Measurements from ENCODE around the gene PPM1H.
"Not testable (repeated sequence)": the region's sequence is repeated elsewhere in the genome, so short reads cannot be mapped to it uniquely, and the experiment has no call there.

The PPM1H gene

DNA sequence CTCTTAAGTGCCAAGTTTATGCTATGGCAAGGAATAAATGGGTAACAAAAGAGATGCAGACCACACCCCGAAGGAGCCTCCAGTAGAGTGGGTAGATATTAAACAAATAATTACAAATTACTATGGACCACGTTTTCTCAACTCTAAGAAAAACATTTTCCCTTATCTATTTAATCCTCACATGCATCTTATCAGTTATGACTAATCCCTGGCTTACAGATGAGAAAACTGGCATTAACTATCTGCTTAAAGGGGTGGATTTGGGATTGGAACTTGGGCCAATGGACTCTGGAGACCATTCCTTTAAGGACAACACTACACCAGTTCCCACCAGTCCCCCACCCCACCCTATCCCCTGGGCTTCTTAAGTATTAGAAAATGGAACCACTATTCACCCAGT lies 26.3 kb downstream of the PPM1H start:
- no peak for DNase-seq (ENCODE audit: low spot score)

DNA sequence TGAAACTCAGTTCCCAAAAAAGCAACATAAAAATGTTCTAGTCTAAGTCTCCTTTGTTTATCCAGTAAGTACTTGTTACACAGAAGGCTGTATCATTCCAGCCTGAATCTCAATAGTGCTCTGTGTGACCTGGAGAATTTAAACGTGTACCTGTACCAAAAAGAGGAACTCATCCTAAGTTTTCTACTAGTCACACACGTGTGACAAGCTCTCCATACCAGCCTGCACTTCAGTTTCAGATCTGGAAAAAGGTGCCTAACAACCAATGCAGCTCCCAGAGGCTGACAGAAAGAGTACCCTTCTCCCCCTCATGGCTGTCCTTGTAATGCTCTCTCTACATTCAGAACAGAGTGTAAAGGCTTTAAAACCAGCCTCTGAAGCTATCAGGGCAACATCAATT lies 27.4 kb downstream of the PPM1H start:
- no peak for DNase-seq (ENCODE audit: low spot score)

DNA sequence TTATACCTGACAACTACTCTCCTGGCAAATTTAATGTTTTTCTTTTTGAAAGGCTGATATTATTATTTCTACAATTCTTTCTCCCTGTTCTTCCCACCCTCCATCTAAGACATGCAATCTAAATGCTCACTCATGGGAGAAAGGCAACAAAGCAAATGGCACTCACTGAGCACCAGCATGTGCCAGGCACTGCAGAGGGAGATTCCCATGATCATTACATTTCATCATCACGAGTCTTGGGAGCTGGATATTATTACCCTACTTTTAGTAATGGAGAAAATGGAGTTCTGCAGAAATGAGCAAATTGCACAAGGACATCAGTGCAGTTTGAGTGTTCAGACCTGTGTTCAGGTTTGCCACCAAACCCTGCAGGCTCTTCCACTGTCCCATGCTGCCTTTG lies 27.9 kb downstream of the PPM1H start:
- no peak for DNase-seq (ENCODE audit: low spot score)

DNA sequence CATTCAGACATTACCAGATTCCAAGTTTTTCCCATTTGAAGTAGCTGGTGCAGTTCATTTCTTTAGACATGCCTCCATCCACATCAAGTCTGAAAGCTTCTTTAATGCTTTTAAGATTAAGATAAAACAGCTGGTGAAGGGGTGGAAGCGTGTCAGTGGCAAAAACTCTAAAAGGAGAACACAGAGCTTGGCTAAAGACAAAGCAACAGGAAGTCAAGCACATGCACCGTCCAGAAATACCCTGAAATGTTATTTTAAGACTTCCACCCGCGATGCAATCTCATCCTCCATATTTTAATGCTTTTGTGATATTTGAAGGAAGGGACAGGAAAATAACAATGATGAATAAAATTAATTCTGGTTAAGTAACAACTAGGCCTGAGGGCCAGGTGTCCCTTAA lies 31.8 kb downstream of the PPM1H start:
- peak; percentile 12 for DNase-seq (ENCODE audit: low spot score)

DNA sequence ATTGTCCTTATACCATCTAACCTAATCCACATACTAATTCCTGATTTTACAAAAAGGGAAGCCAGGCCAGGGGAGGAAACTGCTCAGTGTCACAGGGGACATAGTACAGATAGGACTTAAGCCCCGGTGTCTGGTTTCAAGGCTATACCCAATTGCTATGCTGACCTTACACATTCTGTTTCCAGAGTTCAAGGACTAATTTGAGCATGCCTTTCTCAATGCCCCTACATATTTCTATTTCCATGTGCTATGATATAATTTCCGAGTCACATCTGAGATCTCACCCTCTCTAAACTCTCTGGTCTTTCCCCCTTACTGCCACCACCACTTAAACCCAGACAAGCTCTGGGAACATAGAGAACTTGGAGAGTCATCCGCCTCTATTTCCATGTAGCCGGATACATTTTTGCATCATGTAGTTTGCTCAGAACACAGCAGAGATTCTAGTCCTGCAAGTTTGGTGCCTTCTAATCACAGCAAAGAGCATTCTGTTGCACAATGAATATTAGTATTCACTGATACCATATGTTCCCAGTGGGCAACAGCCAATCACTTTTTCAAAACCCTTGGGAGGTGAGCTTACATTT lies 34.2 kb downstream of the PPM1H start:
- DNase-seq (ENCODE audit: low spot score): no peak

DNA sequence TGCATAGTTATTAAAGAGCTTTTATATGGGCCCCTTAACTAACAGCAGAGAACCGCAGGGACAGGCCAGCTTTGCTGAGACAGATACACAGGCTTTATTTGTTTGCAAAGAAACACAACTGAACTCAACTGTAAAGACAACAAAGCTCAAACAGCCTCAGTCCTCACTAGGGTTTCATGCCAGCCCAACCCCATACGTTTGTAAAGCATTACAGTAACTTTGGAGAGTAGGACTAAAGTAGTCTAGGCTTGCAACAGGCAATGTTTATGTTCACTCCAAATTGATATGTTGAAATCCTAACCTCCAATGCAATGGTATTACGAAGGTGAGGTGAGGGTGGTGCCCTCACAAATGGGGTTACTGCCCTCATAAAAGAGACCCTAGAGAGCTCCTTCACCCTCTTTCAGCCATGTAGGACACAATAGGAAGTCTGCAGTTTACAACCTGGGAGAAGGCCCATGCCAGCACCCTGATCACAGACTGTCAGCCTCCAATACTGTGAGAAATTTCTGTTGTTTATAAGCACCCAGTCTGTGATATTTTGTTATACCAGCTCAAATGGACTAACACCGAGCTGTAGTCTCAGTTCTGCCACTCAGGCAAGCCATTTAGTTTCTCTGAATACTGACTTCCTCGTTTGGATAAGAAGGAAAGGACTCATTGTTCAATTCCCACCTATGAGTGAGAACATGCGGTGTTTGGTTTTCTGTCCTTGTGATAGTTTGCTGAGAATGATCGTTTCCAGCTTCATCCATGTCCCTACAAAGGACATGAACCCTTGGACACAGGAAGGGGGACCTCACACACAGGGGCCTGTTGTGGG lies 35.2 kb downstream of the PPM1H start:
- DNase-seq (ENCODE audit: low spot score): no peak

DNA sequence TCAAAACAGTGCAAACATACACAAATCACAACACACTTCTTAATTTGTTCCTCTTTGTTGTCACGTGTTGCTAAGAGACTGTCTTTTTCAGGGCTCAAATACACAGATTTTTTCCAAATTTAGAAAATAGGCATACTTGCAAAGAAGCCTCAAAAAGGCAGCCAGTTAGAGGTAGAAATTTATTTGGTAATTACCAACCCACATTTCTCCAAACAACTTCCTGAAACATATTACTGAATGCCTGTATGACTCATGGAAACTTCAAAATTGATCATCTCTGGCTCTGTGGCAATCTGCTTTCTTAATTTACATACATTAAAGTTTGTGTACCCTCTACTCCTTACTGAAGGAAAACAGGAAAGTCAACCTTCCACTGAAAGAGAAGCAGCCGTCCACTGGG lies 36.4 kb downstream of the PPM1H start:
- peak; percentile 6 for DNase-seq (ENCODE audit: low spot score)

DNA sequence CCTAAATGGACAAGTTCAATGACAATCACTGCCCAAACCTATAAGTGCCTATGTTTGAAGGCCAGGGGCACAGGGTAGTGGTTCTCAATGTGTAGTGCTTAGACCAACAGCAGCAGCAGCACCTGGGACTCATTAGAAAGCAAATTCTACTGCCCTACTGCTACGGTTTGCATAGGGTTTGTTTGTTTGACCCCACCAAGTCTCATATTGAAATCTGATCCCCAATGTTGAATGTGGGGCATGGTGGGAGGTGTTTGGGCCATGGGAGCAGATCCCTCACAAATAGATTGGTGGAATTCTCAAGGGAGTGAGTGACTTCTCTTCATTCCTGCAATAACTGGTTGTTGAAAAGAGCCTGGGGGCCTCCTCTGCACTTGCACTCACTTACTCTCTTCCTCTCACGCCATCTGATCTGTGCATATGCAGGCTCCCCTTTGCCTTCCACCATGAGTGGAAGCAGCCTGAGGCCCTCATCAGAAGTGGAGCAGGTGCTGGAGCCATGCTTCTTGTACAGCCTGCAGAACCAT lies 39.5 kb downstream of the PPM1H start:
- DNase-seq (ENCODE audit: low spot score): no peak

DNA sequence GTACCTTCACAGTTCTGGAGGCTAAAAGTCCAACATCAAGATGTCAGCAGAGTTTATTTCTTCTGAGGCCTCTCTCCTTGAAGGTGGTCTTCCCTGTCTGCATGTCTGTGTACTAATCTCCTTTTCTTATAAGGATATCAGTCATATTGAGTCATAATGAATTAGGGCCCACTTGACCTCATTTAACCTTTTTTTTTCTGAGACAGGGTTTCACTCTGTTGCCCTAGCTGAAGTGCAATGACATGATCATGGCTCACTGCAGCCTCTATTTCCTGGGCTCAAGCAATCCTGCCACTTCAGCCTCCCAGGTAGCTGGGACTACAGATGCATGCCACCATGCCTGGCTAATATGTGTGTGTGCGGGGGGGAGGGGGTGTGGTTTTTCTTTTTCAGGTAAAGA lies 41.7 kb downstream of the PPM1H start:
- DNase-seq (ENCODE audit: low spot score): no peak

DNA sequence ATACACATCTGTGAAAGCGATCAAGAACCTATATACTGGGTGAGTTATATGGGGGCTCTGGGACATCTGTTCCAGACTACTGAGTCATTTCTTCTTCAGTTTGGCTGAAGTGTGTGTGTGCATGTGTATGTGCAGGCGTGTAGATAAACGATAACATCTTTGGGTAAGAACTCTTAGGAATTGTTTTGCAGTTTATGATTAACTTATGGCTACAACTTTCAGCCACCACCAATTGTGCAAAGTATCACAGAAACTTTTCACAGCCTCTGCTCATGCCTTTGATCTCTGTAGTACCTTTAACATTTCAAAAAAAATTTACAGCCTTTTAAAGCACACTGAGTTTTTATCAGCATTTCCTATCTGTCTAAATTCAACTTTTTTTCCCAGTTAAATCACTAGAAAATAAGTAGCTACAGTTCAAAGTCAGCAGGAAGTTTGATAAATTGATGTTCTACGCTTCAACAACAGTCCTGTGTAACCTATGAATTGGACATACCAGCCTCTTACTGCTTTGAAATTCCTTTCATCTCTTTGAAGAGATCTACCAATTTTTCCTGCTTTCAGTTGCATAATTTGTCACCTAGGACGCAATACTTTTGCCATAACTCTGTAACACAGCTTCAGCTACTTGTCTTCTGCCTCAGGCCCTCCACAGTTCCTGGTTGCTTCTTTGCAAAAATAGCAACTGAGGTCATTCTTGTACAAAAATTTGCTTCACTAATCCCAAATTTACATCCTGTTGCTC lies 43.0 kb downstream of the PPM1H start:
- DNase-seq (ENCODE audit: low spot score): no peak

DNA sequence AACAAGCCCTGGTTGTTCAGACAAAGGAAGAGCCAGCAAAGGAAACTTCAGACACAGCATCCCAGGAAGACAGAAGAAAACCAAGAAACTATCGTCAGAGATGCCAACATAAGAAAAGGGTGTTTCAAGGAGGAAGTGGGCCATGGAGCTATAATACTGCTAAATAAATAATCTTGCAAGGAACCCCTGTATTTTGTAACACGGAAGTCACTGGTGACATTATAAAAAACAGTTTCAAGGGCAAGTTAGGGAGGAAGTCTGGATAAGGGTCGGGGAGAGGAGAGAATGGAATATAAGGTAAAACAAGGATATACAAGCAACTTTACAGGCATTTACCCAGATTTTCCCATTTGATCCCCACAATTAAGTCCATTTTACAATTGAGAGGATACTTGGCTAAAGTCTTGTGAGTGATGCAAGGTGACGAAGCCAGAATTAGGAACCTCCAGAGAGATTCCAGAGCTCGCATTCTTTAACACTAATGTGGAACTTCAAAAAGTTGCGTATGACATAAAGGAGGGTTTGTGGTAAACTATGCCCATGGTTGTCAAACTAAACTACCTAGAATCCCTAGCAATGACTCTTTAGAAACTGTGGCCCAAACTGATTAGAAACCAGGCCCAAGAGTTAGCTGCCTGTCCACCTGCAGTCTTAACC lies 46.4 kb downstream of the PPM1H start:
- no peak for DNase-seq (ENCODE audit: low spot score)

DNA sequence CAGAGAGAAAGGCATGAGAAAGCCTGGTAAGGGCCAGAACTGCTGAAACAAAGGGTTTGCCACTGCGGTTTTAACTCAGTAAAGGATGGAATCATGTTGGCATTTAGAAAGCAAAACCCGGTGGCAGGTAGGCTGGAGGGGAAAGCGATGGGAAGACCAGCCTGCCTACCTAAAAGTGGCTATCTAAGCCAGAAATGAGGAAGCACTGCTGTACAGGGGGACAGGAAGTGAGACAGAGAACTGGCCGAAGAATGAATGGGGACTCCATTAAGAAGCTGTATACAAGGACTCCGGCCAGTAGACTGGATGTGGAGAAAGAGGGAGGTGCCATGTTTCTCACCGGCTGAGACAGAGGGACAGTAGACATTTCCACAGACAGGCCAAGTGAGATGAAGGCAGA lies 48.2 kb downstream of the PPM1H start:
- DNase-seq (ENCODE audit: low spot score): no peak

DNA sequence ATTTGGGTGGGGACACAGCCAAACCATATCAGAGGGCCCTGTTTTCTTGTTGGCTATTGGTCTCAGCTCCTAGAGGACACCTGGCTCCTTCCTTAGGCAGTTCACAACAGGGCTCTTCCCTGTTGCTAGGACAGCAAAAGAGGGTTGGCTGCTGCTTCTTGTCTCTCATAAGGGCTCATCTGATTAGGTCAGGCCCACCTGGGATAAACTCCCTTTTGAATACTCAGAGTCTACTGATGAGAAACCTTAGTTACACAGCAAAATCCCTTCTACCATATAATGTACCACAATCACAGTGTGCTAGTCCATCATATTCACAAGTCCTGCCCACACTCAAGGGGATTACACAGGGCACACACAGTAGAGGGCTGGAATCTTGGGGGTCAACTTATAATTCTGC lies 49.7 kb downstream of the PPM1H start:
- no peak for DNase-seq (ENCODE audit: low spot score)

DNA sequence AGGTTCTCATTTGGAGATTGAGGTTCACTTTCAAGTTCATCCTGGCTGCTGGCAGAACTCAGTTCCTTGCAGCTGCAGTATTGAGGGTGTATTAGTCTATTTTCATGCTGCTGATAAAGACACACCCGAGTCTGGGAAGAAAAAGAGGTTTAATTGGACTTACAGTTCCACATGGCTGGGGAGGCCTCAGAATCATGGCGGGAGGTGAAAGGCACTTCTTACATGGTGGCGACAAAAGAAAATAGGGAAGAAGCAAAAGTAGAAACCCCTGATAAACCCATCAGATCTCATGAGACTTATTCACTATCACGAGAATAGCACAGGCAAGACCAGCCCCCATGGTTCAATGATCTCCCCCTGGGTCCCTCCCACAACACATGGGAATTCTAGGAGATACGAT lies 50.1 kb downstream of the PPM1H start:
- DNase-seq (ENCODE audit: low spot score): not testable (repeated sequence)

DNA sequence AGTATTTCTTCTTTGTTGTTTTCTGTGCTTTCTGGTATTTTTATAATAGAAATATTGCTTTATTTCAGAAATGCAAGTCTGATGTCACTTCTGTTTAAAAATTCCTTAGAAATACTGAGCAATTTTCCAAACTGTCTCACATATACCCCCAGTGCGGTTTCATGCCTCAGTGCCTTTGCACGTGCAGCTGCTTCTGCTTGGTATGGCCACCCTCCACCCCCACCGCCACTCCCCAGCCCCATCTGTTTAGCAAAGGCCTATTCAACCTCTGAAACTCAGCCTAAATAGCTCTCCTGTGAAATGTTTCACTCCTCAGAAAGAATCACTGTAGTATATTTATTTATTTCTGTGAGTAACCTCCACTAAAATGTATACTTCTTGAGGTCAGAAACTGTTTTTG lies 52.3 kb downstream of the PPM1H start:
- DNase-seq (ENCODE audit: low spot score): no peak

DNA sequence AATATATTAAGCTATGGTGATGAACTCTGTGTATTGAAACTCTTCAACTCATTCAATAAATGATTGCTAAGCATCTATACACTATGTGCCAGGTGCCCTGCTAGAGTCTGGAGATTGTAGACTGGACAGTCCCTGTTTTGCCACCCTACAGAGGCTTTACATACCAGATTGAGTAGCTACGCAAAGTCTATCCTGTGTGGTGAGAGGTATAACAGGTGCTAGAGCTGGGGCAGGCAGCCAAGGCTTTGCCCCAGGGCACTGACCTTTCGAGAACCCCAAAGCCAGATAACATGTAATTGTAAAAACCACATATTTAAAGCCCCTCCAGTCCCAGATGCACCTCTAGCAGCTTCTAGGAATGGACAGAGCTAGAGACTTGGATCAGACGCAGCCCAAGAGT lies 52.8 kb downstream of the PPM1H start:
- DNase-seq (ENCODE audit: low spot score): no peak

DNA sequence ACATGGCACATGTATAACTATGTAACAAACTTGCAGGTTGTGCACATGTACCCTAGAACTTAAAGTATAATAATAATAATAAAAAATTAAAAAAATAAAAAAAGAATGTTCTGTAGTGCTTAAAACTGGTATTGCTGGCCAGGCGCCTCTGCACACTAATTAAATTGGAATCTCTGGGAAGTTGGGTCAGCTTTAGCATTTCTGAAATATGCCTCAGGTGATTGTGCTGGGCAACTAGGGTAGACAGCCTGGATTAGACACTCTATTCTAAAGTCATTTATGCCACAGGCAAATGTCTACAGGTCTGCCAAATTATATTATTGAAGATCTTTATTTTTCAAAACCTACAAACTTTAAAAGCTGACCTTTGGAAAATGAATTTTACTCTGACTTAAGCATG lies 55.3 kb downstream of the PPM1H start:
- DNase-seq (ENCODE audit: low spot score): no peak

DNA sequence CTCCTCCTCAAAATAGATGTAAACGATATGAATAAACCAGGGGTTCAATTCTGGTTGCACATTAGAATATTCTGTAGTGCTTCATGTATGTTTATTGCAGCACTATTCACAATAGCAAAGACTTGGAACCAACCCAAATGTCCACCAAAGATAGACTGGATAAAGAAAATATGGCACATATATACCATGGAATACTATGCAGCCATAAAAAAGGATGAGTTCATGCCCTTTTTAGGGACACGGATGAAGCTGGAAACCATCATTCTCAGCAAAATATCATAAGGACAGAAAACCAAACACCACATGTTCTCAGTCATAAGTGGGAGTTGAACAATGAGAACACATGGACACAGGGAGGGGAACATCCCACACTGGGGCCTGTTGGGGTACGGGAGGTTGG lies 55.7 kb downstream of the PPM1H start:
- not testable (repeated sequence) for DNase-seq (ENCODE audit: low spot score)

DNA sequence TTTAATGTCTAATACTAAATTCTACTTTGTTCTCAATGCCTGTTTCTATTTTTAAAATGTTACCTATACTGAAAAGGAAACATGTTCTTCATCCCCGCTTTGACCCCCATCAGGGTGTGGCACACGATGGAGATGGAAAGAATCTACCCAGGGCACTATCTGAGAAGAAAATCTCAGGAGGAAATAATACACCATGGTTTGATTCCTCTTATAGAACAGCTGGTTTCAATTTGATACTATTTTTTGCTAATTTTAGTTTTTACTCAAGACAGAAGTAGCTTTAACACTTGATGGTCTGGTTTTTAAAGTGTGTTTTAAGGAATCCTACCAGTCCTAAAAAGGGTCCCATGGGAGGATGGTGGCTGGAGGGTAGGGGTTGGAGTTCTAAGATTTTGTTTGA lies 56.7 kb downstream of the PPM1H start:
- no peak for DNase-seq (ENCODE audit: low spot score)

DNA sequence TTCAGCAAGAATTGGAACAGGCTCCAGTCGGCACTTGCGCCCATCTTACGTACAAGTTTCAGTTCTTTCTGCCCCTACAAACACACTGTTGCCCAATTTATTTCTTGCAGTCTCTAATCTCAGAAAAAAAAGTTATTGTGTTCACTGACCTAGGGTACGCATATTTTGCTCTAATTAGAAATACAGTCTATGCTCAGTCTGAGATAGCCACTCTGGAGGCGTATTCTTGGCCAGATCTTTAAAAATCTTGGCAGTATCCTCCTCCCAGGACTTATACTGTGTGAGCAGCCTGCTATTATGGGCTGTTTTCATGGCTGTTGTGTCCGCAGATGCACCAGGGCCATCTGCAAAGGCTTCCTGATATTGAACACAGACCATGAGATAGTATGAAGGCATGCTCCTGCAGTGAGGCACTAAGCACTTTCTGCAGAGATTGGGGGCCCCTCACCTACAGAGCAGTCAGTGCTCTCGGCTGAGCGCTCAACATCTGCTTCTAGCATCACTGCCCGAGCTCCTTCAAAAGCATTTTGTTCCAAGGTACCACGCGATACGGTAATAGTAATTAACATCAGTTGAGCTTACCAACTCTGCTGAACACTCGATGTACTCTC lies 57.9 kb downstream of the PPM1H start:
- DNase-seq (ENCODE audit: low spot score): no peak

DNA sequence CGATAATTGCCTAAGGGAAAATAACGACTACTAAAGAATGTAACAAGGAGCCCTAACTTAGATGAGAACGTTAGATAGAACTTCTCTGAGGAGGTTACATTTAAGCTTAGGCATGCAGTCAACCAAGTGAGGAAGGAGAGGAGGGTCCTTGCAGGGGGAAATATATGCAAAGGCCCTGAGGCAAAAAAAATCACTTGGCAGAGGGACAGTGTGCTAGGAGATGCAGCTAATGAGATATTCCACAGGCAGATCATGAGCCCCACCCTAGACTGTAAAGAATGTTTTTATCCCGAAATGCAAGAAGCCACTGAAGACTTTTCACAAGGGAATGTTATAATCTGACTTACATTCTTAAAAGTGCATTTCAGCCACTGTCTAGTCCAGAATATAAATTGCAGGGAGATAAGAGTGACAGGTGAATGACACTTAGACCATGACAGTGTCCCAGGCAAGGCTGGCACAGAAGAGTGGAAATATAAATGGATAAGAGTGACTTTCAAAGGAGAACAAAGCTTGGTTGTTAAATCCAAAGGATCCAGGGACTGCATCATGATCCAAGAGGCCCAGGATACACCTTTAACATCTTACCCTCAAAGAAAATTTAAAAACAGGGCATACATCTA lies 61.0 kb downstream of the PPM1H start:
- no peak for DNase-seq (ENCODE audit: low spot score)
